AG10803 (cell line): ENCODE results near the gene GPR155.

ENCODE experiments used
- DNase-seq: peaks from one replicate; pipeline ENCODE4 v3.0.0; 2010; ENCODE audit warnings: low read depth
- H3K4me3 ChIP-seq: 2 replicates; pipeline ENCODE4 v1.5.1; 2011; ENCODE audit warnings: mild to moderate bottlenecking, low read length, control low read depth
- TF ChIP-seq, protein P1 (sequence below): conservative IDR thresholded peaks from 2 replicates; pipeline ENCODE4 v1.5.1; 2011; ENCODE audit warnings: mild to moderate bottlenecking, low read length, control low read depth, inconsistent platforms

The GPR155 gene

DNA sequence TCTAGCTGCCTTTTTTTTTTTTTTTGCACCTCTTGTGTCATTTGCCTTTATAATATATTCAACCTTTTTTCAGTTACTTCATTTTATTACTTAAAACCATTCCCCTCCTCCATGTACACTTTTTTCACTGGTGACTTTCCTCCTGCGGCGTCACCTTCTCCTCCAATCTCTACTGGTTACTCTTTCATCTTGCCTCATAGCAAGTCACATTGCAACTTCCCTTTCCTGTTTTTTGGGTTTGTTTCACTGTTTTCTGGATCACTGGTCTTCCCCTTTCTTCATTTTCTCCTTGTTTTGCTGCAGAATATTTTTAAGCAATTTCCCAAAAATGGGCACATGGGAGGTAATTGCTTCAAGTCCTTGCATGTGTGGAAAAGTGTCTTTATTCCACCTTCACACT is 37.7 kb upstream of the GPR155 start:
- DNase-seq: no peak
- TF ChIP-seq, protein P1, sequence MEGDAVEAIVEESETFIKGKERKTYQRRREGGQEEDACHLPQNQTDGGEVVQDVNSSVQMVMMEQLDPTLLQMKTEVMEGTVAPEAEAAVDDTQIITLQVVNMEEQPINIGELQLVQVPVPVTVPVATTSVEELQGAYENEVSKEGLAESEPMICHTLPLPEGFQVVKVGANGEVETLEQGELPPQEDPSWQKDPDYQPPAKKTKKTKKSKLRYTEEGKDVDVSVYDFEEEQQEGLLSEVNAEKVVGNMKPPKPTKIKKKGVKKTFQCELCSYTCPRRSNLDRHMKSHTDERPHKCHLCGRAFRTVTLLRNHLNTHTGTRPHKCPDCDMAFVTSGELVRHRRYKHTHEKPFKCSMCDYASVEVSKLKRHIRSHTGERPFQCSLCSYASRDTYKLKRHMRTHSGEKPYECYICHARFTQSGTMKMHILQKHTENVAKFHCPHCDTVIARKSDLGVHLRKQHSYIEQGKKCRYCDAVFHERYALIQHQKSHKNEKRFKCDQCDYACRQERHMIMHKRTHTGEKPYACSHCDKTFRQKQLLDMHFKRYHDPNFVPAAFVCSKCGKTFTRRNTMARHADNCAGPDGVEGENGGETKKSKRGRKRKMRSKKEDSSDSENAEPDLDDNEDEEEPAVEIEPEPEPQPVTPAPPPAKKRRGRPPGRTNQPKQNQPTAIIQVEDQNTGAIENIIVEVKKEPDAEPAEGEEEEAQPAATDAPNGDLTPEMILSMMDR: no peak
- H3K4me3 ChIP-seq: no peak overlapping the region

DNA sequence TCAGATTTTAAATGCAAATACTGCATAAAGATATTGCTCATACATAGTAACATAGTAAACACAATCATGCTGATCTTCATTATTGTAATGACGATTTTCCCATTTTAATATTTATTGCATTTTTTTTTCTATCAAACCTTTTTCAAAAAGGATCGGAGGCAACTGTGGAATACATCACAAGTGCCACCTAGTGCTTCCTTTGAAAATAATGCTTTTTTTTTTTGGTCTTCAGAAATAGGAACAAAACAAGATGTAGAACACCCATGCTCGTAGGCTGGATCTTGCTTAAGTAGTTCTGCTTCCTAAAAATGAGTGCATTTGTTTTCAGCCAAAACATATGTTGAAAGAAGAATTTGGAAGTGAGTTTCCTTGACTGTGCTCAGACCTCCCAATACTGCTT is 35.7 kb upstream of the GPR155 start:
- peak; percentile 12 for DNase-seq
- TF ChIP-seq, protein P1: peak; percentile 40; the same call in 1 of the 2 replicates
- no peak overlapping the region for H3K4me3 ChIP-seq

DNA sequence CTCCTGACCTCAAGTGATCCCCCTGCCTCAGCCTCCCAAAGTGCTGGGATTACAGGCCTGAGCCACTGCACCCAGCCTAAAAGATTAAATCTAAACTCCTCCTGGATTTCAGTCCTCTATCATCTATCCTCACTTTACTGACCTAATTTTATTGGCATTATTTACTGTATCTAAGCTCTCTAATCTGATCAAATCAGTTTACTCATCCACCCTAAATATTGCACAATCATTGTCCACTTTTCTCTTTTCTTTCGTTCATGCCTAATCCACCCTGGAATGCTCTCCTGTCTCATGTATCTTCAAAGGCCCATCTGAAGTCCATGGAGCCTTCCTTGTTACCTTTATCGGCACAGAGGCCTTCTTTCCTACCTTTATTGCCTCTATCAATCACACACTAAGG is 31.6 kb upstream of the GPR155 start:
- H3K4me3 ChIP-seq: no peak overlapping the region
- TF ChIP-seq, protein P1: no peak
- DNase-seq: no peak

DNA sequence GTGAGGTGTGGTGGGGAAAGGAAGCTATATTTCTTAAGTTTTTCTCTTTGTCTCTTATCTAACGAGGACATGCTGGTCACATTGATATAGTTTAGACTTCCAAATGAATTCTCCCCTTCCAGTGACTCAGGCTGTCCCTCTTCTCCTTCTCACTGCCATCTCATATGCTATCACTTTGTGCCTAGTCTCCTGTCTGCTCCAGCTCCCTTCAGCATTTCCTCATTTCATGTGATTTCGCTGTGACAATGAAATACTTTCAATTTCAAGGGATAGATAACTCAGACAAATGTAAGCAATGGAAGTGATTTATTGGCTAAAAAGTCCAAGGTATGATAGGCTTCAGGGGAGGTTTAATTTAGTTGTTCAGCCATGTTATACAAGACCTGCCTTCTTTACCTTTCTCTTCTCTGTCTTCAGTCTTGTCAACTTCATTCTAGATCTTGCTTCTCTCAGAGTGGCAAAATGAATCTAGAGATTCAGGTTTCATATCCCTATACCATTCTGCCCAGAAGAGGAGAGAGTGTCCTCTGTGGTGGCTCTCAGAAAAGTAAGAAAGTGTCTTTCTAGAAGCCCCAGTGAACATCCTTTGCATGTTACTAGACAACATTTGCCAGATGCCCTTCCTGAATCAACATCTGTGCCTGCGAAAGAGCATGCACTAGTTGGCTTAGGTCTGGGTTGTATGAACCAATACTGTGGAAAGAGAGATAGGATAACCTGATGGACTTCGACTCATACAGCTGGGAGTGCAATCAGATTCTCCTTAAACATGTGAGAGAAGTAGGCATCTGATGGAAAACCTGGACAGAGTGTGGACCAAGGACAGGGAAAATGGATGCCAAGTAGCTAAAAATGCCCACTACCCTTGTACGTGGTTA is 29.9 kb upstream of the GPR155 start:
- TF ChIP-seq, protein P1: no peak
- H3K4me3 ChIP-seq: no peak overlapping the region
- no peak for DNase-seq

DNA sequence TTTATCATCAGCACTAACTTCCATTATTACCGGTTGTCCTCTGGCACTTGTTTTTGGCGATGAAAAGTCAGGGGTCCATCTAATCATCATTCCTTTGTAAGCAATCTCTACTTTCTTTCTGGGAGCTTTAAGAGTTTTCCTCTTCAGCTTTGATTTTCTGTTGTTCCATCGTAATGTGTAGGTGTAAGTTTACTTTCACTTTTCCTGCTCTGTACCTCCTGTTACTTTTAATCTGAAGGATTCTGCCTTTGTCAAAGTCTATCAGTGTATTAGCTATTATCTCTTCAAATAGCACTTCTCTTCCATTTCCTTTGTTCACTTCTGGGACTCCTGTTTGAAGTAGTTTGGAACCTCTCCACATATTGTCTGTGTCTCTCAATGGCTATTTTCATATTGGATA is 25.5 kb upstream of the GPR155 start:
- no peak for DNase-seq
- H3K4me3 ChIP-seq: no peak overlapping the region
- TF ChIP-seq, protein P1: no peak

DNA sequence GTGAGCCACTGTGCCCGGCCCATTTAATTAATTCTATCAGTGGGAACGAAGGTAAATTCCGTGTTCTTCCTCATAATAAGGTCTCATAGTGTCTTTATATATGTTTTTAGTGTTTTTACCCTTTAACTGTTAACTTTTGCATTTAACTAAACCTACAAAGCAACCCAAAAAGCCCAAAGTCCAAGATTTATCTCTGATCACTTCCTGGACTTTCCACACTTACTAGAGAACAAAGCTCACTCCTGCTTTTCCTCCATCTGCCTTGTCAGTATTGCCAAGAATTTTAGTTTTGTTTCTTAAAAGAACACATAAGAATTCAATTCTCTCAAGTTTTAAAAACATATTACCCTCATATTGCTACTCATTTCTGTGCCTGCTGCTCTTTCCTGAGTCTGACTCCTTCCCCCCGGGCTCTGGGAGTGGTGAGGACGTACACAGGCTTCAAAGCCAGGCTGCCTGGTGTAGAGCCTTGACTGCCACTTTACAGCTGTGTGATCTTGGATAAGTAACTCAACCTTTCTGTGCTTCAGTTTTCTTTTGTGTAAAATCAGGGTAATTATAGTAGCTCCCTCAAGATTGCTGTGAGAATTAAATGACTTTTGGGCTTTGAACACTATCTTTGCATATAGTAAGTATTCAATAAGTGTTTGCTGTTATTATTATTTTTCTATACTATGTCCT is 24.9 kb upstream of the GPR155 start:
- H3K4me3 ChIP-seq: no peak overlapping the region
- TF ChIP-seq, protein P1: no peak

More for the DNA sequence above, 24.9 kb upstream of the GPR155 start:
- no peak for DNase-seq
